GM12878 (cell line): ENCODE data around the gene KCNJ14. TPM values are rescaled to one million over a fixed set of nuclear protein-coding genes. Genes with fewer than 3 reads are reported as not detected.

ENCODE experiments used
- ATAC-seq: fragments of 200-7000 bp; cut with Tn5 transposase; 3 replicates; pipeline ENCODE4 v1.9.1; 2020; ENCODE audit warnings: mild to moderate bottlenecking, moderate library complexity
- BruUV-seq: library from RNA; stranded (reverse); fragments of 400-500 nt; replicated peaks from 2 replicates; lab custom pipeline; 2021; lab: Mats Ljungman, UMichigan
- CTCF ChIA-PET: fragments of 300-600 bp; sonication (Branson Sonifier 250); formaldehyde crosslinking; extraction: SDS; loops from one replicate; lab custom pipeline; 2021; ENCODE audit warnings: inconsistent platforms; lab: Yijun Ruan, JAX
- POLR2A ChIA-PET: fragments of 350-600 bp; formaldehyde crosslinking; extraction: SDS; loops from one replicate; lab custom pipeline; 2021; ENCODE audit warnings: inconsistent platforms; lab: Charles Lee
- RAD21 ChIA-PET: fragments of 300-600 bp; sonication (Branson Sonifier 250); formaldehyde crosslinking; loops from one replicate; lab custom pipeline; 2023; ENCODE audit warnings: antibody characterized with exemption; ENCODE audit not compliant: unreplicated experiment; lab: Charles Lee
- SMC1A ChIA-PET: fragments of 300-600 bp; sonication (Branson Sonifier 250); formaldehyde crosslinking; loops from one replicate; lab custom pipeline; 2023; ENCODE audit not compliant: unreplicated experiment, uncharacterized antibody; lab: Charles Lee
- DNase-seq: peaks from one replicate; pipeline ENCODE4 v3.0.0-alpha.2; 2011; ENCODE audit warnings: low read depth, low spot score
- FAIRE-seq: peaks from 3 replicates; lab custom pipeline; 2011; peaks lifted over from hg19 to GRCh38; lab: Jason Lieb, UNC
- H2AFZ ChIP-seq: 2 replicates; pipeline ENCODE4 v1.6.0; 2011; ENCODE audit warnings: low read depth, low read length, control low read depth; ENCODE audit not compliant: control insufficient read depth
- H3K27ac ChIP-seq: 2 replicates; pipeline ENCODE4 v1.5.1; 2011; ENCODE audit warnings: control low read depth; ENCODE audit not compliant: control insufficient read depth, insufficient read depth
- H3K27me3 ChIP-seq, 2 experiments: replicated peaks in 1 of 2; 2 replicates each; pipeline versions ENCODE4 v1.6.0 to v1.6.1; 2011; ENCODE audit warnings: low read length in 1 of 2; ENCODE audit not compliant: control insufficient read depth in 2 of 2, insufficient read depth in 2 of 2
- H3K36me3 ChIP-seq, 2 experiments: 2 replicates each; pipeline ENCODE4 v1.5.1; 2011; ENCODE audit warnings: low read length in 1 of 2; ENCODE audit not compliant: control insufficient read depth in 2 of 2, insufficient read depth in 2 of 2
- H3K4me1 ChIP-seq: 2 replicates; pipeline ENCODE4 v1.6.1; 2011; ENCODE audit warnings: mild to moderate bottlenecking, low read length, moderate library complexity, mixed read lengths; ENCODE audit not compliant: control insufficient read depth, insufficient read depth
- H3K4me2 ChIP-seq: 2 replicates; pipeline ENCODE4 v1.6.0; 2011; ENCODE audit warnings: control low read depth; ENCODE audit not compliant: control insufficient read depth, insufficient read depth
- H3K4me3 ChIP-seq: fragments of 200-600 bp; sonication (generic); 2 replicates; pipeline ENCODE4 v1.5.1; 2016
- H3K79me2 ChIP-seq: 2 replicates; pipeline ENCODE4 v1.6.0; 2011; ENCODE audit warnings: low read length; ENCODE audit not compliant: control insufficient read depth, insufficient read depth
- H3K9ac ChIP-seq: 2 replicates; pipeline ENCODE4 v1.8.0; 2011; ENCODE audit warnings: low read length, control low read depth, mixed read lengths; ENCODE audit not compliant: control insufficient read depth, insufficient read depth
- H3K9me3 ChIP-seq: replicated peaks from 3 replicates; pipeline ENCODE4 v1.5.1; 2011; ENCODE audit warnings: mild to moderate bottlenecking, low read length; ENCODE audit not compliant: control insufficient read depth, insufficient read depth
- H4K20me1 ChIP-seq: 2 replicates; pipeline ENCODE4 v1.6.0; 2011; ENCODE audit not compliant: control insufficient read depth, insufficient read depth
- ASH2L ChIP-seq: fragments of 300-600, 200-600 bp; sonication (generic); IDR thresholded peaks from 2 replicates; pipeline ENCODE4 v1.6.1; 2017; ENCODE audit warnings: low read depth, mild to moderate bottlenecking, borderline replicate concordance
- BCL11A ChIP-seq: IDR thresholded peaks from 2 replicates; pipeline ENCODE4 v1.6.1; 2011; ENCODE audit warnings: low read depth, low read length
- CREB1 ChIP-seq: IDR thresholded peaks from 2 replicates; pipeline ENCODE4 v1.6.1; 2012; ENCODE audit warnings: low read depth, mild to moderate bottlenecking, inconsistent platforms
- IRF5 ChIP-seq: fragments of 450-650 bp; IDR thresholded peaks from 2 replicates; pipeline ENCODE4 v1.6.1; 2017; ENCODE audit warnings: borderline replicate concordance
- KLF5 ChIP-seq: fragments of 450-650 bp; IDR thresholded peaks from 2 replicates; pipeline ENCODE4 v1.6.1; 2014; ENCODE audit warnings: mild to moderate bottlenecking; ENCODE audit not compliant: partially characterized antibody
- MAX ChIP-seq: IDR thresholded peaks from 2 replicates; pipeline ENCODE4 v1.6.1; 2012; ENCODE audit warnings: low read depth, low read length, improper control_type of control experiment
- NR2F1 ChIP-seq: fragments of 450-650 bp; conservative IDR thresholded peaks from 2 replicates; pipeline ENCODE4 v1.6.1; 2017; ENCODE audit warnings: mild to moderate bottlenecking
- NRF1 ChIP-seq: conservative IDR thresholded peaks from 2 replicates; pipeline ENCODE4 v1.6.1; 2011; ENCODE audit warnings: mild to moderate bottlenecking, low read depth, low read length, improper control_type of control experiment
- PRDM15 ChIP-seq: fragments of 450-650 bp; formaldehyde crosslinking; IDR thresholded peaks from 2 replicates; pipeline ENCODE4 v1.4.0; 2020; ENCODE audit warnings: mild to moderate bottlenecking, moderate library complexity
- SMAD5 ChIP-seq: IDR thresholded peaks from 2 replicates; pipeline ENCODE4 v1.6.1; 2016; ENCODE audit warnings: antibody characterized with exemption, low read depth
- TARDBP ChIP-seq: IDR thresholded peaks from 2 replicates; pipeline ENCODE4 v1.6.1; 2016; ENCODE audit warnings: borderline replicate concordance
- WGBS: methylation state at CpG from one replicate; pipeline ENCODE4 v1.1.6; 2016; ENCODE audit warnings: low lambda C conversion rate; ENCODE audit not compliant: insufficient replicate concordance, insufficient coverage; ENCODE audit errors: missing lambda C conversion rate; 5-methylcytosine and 5-hydroxymethylcytosine counted together
- in situ Hi-C: fragments of 300-500 bp; cut with MboI; formaldehyde crosslinking; loops from 9 replicates; pipeline ENCODE4 v1.14.3; 2018; ENCODE audit warnings: mixed read lengths
- intact Hi-C: fragments of 100-400 bp; cut with micrococcal nuclease; formaldehyde crosslinking; loops from one replicate; pipeline ENCODE4 v1.14.2; 2022; ENCODE audit not compliant: unreplicated experiment
- polyA plus RNA-seq, 11 experiments: library from polyadenylated mRNA; depleted of rRNA in 4 of 11; unstranded in 6 of 11; stranded (reverse) in 5 of 11; fragments of >200 nt; fragmentation: Nextera tagmentation in 4 of 11; fragmentation: Illumina TruSeq in 1 of 11; extraction: Ambion mirVana in 4 of 11; extraction: Trizol in 1 of 11; gene quantifications; 1 replicate in 1 of 11; 2 replicates in 10 of 11; pipeline versions ENCODE4 v1.2.1 to v1.2.3, GENCODE V29; 2011 to 2016; ENCODE audit warnings: inconsistent platforms in 2 of 11, missing spikeins in 2 of 11, low read depth in 1 of 11
- total RNA-seq, 4 experiments: library from RNA; depleted of rRNA in 3 of 4; stranded (reverse); fragments of >200 nt in 3 of 4; fragmentation: Illumina TruSeq in 1 of 4; extraction: Trizol in 1 of 4; gene quantifications; 2 replicates each; pipeline versions ENCODE4 v1.2.1 to v1.2.3, GENCODE V29; 2013 to 2021

The KCNJ14 gene
- total and polyA plus RNA-seq, 10 of the 15 experiments (the other 5 are each of a cell fraction or from before 2014, with no cell fraction given), result 0.24 to 1.4 (median 0.42) TPM

GRCh38 chr19:48470856-48471255 lies 15.5 kb downstream of the KCNJ14 start (continued):
- TF ChIP-seq PRDM15 (CRISPR knock-in tag), result no peak

- ChIA-PET SMC1A (no interaction called here), POLR2A (interaction anchor here (0.7 kb wide), 1 partner anchor 139 kb away, joined by 3 read pairs; no protein-coding TSS in a partner anchor), RAD21 (no interaction called here), CTCF (interaction anchor here (5.0 kb wide), 1 partner anchor 17 kb away, joined by 27 read pairs; no protein-coding TSS in a partner anchor)
- in situ Hi-C loops, result no loop called here
- H3K79me2 ChIP-seq, result peaks cover 9% of the 10 kb centered on the region
- BruUV-seq, result no TSS peak
- H3K4me2 ChIP-seq, result no peak overlapping the region
- 91% methylated on average over 4 of the region's 4 CpGs for WGBS
- H3K36me3 ChIP-seq, result peaks cover 4 to 13% of the 10 kb centered on the region in 2 experiments; a peak in 3 of 4 replicates
- H3K9me3 ChIP-seq, result no peaks in the 10 kb centered on the region
- no peak overlapping the region for H3K27ac ChIP-seq
- peaks cover 3% of the 10 kb centered on the region; the same call in 1 of the 2 replicates for H4K20me1 ChIP-seq
- no peak overlapping the region for H3K9ac ChIP-seq
- ATAC-seq (no peak), DNase-seq (no peak), FAIRE-seq (no peak)
- H3K27me3 ChIP-seq, result no peaks in the 10 kb centered on the region
- TF ChIP-seq KLF5 (no peak), ASH2L (no peak), SMAD5 (no peak), NR2F1 (no peak), NRF1 (no peak), IRF5 (no peak), CREB1 (no peak), BCL11A (no peak), MAX (no peak), TARDBP (no peak)
- intact Hi-C loops, result no loop called here
- H3K4me3 ChIP-seq, result no peak overlapping the region
- peaks cover 5% of the 10 kb centered on the region; the same call in 1 of the 2 replicates for H3K4me1 ChIP-seq
- no peak overlapping the region for H2AFZ ChIP-seq
These were observed 16.5 kb downstream of the KCNJ14 start for GRCh38 chr19:48471836-48472235.
